GM18517 (cell line): Measurements from ENCODE around the gene TCF20.

Experiments used
- ATAC-seq: cut with Tn5 transposase; IDR thresholded peaks from one replicate; pipeline ENCODE4 v1.9.1; 2021; ENCODE audit warnings: mild to moderate bottlenecking, moderate library complexity; ENCODE audit not compliant: unreplicated experiment

TCF20 gene

GRCh38 chr22:42300259-42301076, 30.0 kb upstream of the TCF20 start:
- ATAC-seq, result no peak

- no peak for ATAC-seq
These were observed 29.3 kb upstream of the TCF20 start for GRCh38 chr22:42299586-42300258.

DNA sequence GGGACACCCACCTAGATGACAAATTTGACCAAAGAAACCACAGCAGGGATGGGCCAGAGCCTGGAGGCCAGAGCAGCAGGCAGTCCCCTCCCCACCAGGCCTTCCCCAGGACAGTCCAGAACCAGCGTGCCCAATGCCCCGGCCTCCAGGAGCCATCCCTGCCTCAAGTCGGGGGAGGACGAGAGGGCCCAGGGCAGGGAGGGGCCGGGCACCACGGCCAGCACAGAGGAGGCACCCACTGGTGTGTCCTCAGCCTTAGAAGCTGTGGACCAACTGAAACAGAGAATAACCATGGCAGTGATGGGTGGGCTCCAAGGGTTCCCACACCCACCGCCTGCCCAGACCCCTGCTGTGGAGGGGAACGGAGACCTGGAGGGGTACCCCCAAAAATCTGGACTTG, 28.3 kb upstream of the TCF20 start:
- ATAC-seq, result no peak

DNA sequence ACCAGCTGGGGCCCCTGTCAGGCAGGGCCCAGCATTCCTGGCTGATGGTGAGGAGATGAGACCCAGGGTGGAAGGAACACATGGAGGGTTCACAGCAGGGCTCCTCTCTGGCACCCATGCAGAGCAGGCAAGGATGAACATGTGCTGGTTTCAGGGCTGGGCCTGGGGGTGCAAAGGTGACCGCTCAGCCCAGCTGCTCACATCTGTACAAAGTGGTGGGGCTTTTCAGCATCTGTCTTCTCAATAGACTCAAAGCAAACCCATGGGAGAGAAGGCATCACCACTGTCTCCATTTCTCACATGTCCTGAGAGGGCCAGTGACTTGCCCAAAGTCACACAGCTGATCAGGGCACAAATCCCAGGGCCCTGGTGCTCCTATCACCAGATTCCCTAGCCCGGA, 27.3 kb upstream of the TCF20 start:
- ATAC-seq, result no peak

DNA sequence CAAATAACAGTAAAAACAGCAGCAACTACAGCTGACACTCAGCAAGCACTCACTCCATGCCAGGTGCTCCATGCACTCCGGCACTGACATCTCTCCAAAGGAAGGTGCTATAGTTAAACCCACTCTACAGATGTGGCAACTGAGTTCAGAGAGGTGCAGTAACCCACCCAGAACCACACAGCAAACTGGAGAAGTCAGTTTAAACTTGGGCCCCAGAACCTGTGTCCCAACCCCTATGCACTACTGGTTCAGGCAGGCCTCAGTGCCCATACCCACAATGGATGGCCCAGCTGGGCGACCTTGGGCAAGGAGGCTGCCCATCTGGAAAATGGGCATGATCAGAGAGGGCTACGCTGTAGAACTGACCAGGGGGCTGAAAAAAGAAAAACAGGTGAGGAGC, 26.4 kb upstream of the TCF20 start:
- ATAC-seq, result no peak

DNA sequence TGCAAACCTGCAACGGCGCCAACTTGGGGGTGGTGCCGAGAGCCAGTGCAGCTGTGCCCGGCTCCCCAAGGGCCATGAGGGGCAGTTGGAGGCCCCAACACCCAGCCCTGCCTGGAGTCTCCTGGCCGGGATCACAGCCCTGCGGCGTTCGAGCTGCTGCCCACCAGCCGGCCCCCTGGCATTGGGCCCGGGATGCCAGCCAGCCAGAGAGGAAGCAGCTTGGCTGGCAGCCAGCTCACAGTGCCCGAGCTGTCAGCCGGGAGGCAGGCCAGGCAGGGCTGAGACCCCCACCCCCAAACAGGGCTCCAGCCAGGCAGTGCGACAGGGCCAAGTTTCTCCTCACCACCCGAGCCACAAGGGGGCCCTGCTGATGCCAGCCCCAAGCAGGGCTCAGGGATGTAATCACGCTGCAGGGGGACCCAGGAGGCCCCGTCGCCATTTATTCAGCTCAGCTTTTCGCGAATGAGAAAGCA, 26.0 kb upstream of the TCF20 start:
- no peak for ATAC-seq

GRCh38 chr22:42294034-42294985, 23.9 kb upstream of the TCF20 start:
- no peak for ATAC-seq

GRCh38 chr22:42292732-42293520, 22.5 kb upstream of the TCF20 start:
- ATAC-seq, result no peak

DNA sequence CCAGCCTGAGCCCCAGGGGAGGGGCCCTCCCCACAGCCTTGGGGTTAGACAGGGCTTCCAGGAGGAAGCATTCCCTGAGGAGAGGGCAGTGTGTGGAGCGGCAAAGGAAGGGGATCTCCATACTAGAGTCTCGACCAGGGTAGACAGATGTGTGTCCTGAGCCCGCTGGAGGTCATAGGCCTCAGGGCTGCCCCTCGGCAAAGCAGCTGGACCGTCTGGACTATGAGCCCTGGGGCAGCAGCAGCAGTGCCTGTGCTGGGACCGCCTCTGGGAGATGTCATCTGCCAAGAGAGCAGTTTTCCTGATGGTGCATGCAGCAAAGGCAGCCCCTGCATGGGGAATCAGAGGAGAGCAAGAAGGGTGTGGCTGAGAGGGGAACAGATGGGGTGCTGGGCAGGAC, 20.8 kb upstream of the TCF20 start:
- no peak for ATAC-seq

DNA sequence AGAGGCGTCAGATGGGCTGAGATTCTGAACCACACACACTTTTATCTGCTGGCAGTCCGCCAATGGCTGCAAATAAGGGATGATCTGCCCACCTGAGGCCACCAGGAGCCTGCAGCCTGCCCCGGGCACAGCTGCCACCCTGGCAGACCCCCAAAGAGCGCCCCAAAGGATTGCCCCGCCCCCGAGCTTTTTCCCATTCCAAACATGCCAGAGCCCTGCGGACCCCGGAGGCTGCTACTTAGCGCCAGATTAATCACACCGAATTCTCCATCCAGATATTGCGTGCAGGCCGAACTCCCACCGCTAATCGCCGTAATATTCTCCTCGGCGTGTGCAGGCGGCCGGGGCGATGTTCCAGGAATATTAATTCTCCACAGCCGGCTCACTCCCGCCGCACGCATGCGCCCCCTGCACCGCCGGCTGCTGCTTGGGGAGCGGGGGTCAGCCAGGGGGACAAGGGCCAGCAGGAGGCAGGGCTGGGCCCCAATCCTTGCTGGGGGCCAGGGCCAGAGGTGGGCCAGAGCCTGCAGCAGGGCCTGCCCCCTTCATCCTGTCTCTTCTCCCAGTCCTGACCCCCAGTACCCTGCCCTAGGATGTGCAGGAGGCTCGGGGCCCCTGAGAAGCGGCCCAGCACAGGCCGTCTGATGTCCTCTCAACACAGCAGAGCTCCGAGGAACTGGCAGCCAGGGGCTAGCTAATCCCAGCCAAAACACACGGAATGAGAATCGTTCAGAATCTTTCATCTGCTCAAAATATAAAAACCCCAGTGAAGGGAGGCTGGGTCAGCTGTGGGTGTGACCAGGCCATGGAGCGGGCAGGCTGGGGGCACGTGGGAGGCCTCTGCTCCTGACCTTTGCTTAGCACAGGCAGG, 19.5 kb upstream of the TCF20 start:
- no peak for ATAC-seq

- ATAC-seq, result no peak
These were observed 18.3 kb upstream of the TCF20 start for GRCh38 chr22:42288791-42289190.

DNA sequence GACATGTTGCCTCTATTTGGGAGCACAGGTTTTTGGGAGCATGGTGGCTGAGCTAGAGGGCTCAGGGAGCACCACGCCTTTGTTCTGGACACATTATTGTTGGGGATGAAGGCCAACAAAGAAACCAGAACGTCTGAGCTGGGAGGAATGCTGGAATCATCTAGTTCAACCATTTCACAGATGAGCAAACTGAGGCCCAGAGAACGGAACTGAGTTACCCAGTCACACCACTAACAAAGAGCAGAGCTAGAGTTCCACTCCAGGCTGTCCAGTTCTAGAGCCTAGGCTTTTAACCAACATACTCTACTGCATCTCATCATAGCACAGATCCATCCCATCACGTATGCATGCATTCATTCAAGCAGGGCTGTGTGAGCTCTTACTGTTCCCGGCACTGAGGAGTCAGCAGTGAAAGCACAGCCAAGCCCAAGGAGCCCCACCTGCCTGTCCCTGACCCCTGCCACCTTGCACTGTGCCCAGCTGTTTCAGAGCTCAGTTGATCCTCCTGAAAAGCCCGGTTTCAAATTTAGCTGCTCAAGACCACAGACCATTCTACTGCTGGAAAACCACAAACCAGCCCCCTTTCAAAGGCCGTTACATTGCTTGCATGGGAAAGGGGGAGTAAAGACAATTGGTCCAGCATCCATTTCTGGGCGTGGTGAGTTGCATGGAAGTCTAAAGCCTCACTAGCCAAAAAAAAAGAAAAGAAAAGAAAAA, 16.9 kb upstream of the TCF20 start:
- no peak for ATAC-seq

DNA sequence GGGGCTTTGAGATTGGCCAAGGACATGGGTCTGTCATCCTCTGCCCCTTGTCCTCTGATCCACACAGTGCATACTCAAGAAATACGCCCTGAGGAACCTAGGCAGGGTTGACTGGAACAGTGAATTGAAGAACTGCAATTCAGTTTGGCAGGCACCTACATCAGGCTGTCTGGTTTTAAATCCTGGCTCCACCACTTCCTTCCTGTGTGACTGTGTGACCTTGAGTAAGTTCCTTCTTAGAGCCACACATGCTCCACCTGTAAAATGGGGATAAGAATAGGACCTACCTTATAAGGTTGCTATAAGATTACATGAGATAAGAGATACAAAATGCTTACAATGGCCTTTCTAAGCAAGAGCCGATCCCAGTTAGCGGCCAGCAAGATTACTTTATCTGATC, 15.8 kb upstream of the TCF20 start:
- no peak for ATAC-seq

DNA sequence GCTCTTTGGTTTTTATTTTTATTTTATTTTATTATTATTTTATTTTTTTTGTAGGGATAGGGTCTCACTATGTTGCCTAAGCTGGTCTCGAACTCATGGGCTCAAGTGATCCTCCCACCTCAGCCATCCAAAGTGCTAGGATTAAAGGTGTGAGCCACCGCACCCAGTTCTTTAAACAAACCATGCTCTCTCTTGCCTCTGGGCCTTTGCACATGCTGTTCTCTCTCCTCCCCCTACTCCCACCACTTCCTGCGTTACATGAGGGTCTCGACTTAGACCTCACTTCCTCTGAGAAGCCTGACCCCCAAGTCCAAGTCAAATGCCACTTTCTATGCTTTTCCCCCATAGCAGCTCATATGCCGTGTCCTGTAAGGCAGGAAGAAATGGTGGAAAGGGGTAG, 15.2 kb upstream of the TCF20 start:
- ATAC-seq, result no peak

- no peak for ATAC-seq
These were observed 14.3 kb upstream of the TCF20 start for GRCh38 chr22:42284643-42285181.

GRCh38 chr22:42284202-42284591, 13.7 kb upstream of the TCF20 start:
- no peak for ATAC-seq

GRCh38 chr22:42283278-42284201, 13.1 kb upstream of the TCF20 start:
- no peak for ATAC-seq

DNA sequence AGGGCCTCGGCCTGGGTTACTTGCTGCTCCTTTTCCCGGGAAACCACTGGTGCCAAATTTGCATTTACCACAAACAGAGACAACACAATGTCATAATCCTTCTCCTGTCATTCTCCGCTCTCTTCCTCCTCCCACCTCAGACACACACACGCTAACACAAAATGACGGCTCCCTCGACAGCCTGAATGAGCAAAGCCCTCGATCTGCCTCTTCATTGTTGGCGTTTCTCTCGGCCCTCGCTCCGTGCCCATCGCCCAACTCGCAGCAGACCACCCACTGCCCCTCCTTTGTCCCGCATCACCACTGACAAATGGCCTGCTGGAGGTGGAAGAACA, 12.5 kb upstream of the TCF20 start:
- no peak for ATAC-seq
